ENCODE data around the gene LTBP1. TPM values are rescaled to one million over a fixed set of nuclear protein-coding genes. Genes with fewer than 3 reads are reported as not detected.

Gene LTBP1
- total and polyA plus RNA-seq, 10 of the 15 experiments (the other 5 are each of a cell fraction or from before 2014, with no cell fraction given) = 0.01 to 0.28 (median 0.12) TPM; not detected in 2

- no peak overlapping the region for H3K4me3 ChIP-seq
- SMC1A ChIA-PET (ENCODE audit: uncharacterized antibody, unreplicated experiment) = no interaction called here
- H3K9ac ChIP-seq (ENCODE audit: control insufficient read depth, insufficient read depth, low read length) = no peak overlapping the region
- H3K36me3 ChIP-seq (ENCODE audit: control insufficient read depth in 2 of 2, insufficient read depth in 2 of 2, low read length in 1 of 2) = no peaks in the 10 kb centered on the region
- FAIRE-seq (no peak), ATAC-seq (no peak), DNase-seq (ENCODE audit: low read depth, low spot score) (no peak)
- intact Hi-C loops (cut with micrococcal nuclease; ENCODE audit: unreplicated experiment) = no loop called here
- no peak overlapping the region for H3K4me2 ChIP-seq (ENCODE audit: control insufficient read depth, insufficient read depth)
- POLR2A ChIA-PET = no interaction called here
- H3K27ac ChIP-seq (ENCODE audit: control insufficient read depth, insufficient read depth) = no peak overlapping the region
- H3K27me3 ChIP-seq (replicated peaks in 1 of 2; ENCODE audit: control insufficient read depth in 2 of 2, insufficient read depth in 2 of 2, low read length in 1 of 2) = 0 out of 4 replicates have a peak, but pooled peaks cover 0 to 3% of the 10 kb centered on the region in 2 experiments
- TF ChIP-seq STAT3 (IDR thresholded peaks at IDR 0.05; ENCODE audit: low read depth, low read length) (no peak), FOS (IDR thresholded peaks at IDR 0.05; ENCODE audit: borderline replicate concordance, extremely low read depth, insufficient read length) (no peak)
- in situ Hi-C loops (cut with MboI) = no loop called here
- no peaks in the 10 kb centered on the region for H3K9me3 ChIP-seq (replicated peaks; ENCODE audit: control insufficient read depth, insufficient read depth, low read length)
- RAD21 ChIA-PET (ENCODE audit: unreplicated experiment) = no interaction called here
- 81% methylated on average over 3 of the region's 3 CpGs for whole genome bisulfite sequencing (ENCODE audit: insufficient coverage, insufficient replicate concordance, low lambda C conversion rate, missing lambda C conversion rate)
- CTCF ChIA-PET = no interaction called here
- no peak overlapping the region for H2AFZ ChIP-seq (ENCODE audit: control insufficient read depth, low read depth, low read length)
- H3K79me2 ChIP-seq (ENCODE audit: control insufficient read depth, insufficient read depth, low read length) = no peaks in the 10 kb centered on the region
- BruUV-seq (replicated peaks) = no TSS peak
- H4K20me1 ChIP-seq (ENCODE audit: control insufficient read depth, insufficient read depth) = no peaks in the 10 kb centered on the region
- H3K4me1 ChIP-seq (ENCODE audit: control insufficient read depth, insufficient read depth, low read length) = no peaks in the 10 kb centered on the region
These were observed 354.6 kb downstream of the LTBP1 start for GRCh38 chr2:33301355-33301754.

- BruUV-seq (replicated peaks) = no TSS peak
- H3K4me1 ChIP-seq (ENCODE audit: control insufficient read depth, insufficient read depth, low read length) = no peaks in the 10 kb centered on the region
- DNase-seq (ENCODE audit: low read depth, low spot score) (no peak), ATAC-seq (no peak), FAIRE-seq (no peak)
- no peaks in the 10 kb centered on the region for H4K20me1 ChIP-seq (ENCODE audit: control insufficient read depth, insufficient read depth)
- H3K9ac ChIP-seq (ENCODE audit: control insufficient read depth, insufficient read depth, low read length) = no peak overlapping the region
- RAD21 ChIA-PET (ENCODE audit: unreplicated experiment) = no interaction called here
- H3K79me2 ChIP-seq (ENCODE audit: control insufficient read depth, insufficient read depth, low read length) = no peaks in the 10 kb centered on the region
- H3K36me3 ChIP-seq (ENCODE audit: control insufficient read depth in 2 of 2, insufficient read depth in 2 of 2, low read length in 1 of 2) = no peaks in the 10 kb centered on the region
- TF ChIP-seq NR2C2 (IDR thresholded peaks at IDR 0.05; ENCODE audit: borderline replicate concordance, control insufficient read depth, insufficient read length, low read depth) (no peak), ZNF24 (IDR thresholded peaks at IDR 0.05) (no peak), ELK1 (IDR thresholded peaks at IDR 0.05; ENCODE audit: low read depth, low read length) (no peak), MTA2 (IDR thresholded peaks at IDR 0.05; ENCODE audit: low read depth) (no peak), SREBF1 (IDR thresholded peaks at IDR 0.05; ENCODE audit: low read length) (no peak), ATF7 (IDR thresholded peaks at IDR 0.05; ENCODE audit: low read depth) (no peak), BACH1 (IDR thresholded peaks at IDR 0.05; ENCODE audit: borderline replicate concordance) (no peak), SP1 (IDR thresholded peaks at IDR 0.05; ENCODE audit: low read depth, low read length) (no peak), BRCA1 (IDR thresholded peaks at IDR 0.05; ENCODE audit: low read depth, low read length) (no peak), HDAC2 (IDR thresholded peaks at IDR 0.05) (no peak), RB1 (IDR thresholded peaks at IDR 0.05; ENCODE audit: borderline replicate concordance) (no peak), CBX3 (IDR thresholded peaks at IDR 0.05; ENCODE audit: borderline replicate concordance, low read depth) (no peak), NBN (IDR thresholded peaks at IDR 0.05) (no peak)
- SMC1A ChIA-PET (ENCODE audit: uncharacterized antibody, unreplicated experiment) = no interaction called here
- H3K4me3 ChIP-seq = no peak overlapping the region
- 0% methylated on average over 2 of the region's 2 CpGs for WGBS (ENCODE audit: insufficient coverage, insufficient replicate concordance, low lambda C conversion rate, missing lambda C conversion rate)
- H3K4me2 ChIP-seq (ENCODE audit: control insufficient read depth, insufficient read depth) = no peak overlapping the region
- intact Hi-C loops (cut with micrococcal nuclease; ENCODE audit: unreplicated experiment) (no loop called here), in situ Hi-C loops (cut with MboI) (no loop called here)
- POLR2A ChIA-PET = no interaction called here
- H3K27me3 ChIP-seq (replicated peaks in 1 of 2; ENCODE audit: control insufficient read depth in 2 of 2, insufficient read depth in 2 of 2, low read length in 1 of 2) = 0 out of 4 replicates have a peak, but pooled peaks cover 0 to 3% of the 10 kb centered on the region in 2 experiments
- no peak overlapping the region for H2AFZ ChIP-seq (ENCODE audit: control insufficient read depth, low read depth, low read length)
- H3K27ac ChIP-seq (ENCODE audit: control insufficient read depth, insufficient read depth) = no peak overlapping the region
- H3K9me3 ChIP-seq (replicated peaks; ENCODE audit: control insufficient read depth, insufficient read depth, low read length) = no peaks in the 10 kb centered on the region
- CTCF ChIA-PET = no interaction called here
These were observed 355.6 kb downstream of the LTBP1 start for GRCh38 chr2:33302348-33302747.

All from GM12878 (cell line).